GM21529 (cell line): Measurements from ENCODE around the gene ARID4A.
"Not testable (repeated sequence)": the region's sequence is repeated elsewhere in the genome, so short reads cannot be mapped to it uniquely, and the experiment has no call there.

Experiments used
- ATAC-seq: cut with Tn5 transposase; IDR thresholded peaks from one replicate; pipeline ENCODE4 v1.9.1; 2021; ENCODE audit not compliant: unreplicated experiment

The ARID4A gene

GRCh38 chr14:58353516-58354299 lies 55.4 kb downstream of the ARID4A start:
- no peak for ATAC-seq

GRCh38 chr14:58354808-58355207 lies 56.5 kb downstream of the ARID4A start:
- ATAC-seq, result no peak

- no peak for ATAC-seq
Measured at GRCh38 chr14:58356268-58356667, 57.9 kb downstream of the ARID4A start.

GRCh38 chr14:58362272-58362671 lies 63.9 kb downstream of the ARID4A start:
- ATAC-seq, result not testable (repeated sequence)

GRCh38 chr14:58362798-58363412 lies 64.5 kb downstream of the ARID4A start:
- no peak for ATAC-seq

- ATAC-seq, result no peak
Measured at GRCh38 chr14:58364316-58364715, 66.0 kb downstream of the ARID4A start.

- ATAC-seq, result no peak
Measured at GRCh38 chr14:58367296-58367695, 68.9 kb downstream of the ARID4A start.

- no peak for ATAC-seq
Measured at GRCh38 chr14:58368956-58369355, 70.6 kb downstream of the ARID4A start.

- no peak for ATAC-seq
Measured at GRCh38 chr14:58376791-58377190, 78.4 kb downstream of the ARID4A start.

- no peak for ATAC-seq
Measured at GRCh38 chr14:58390830-58391229, 92.5 kb downstream of the ARID4A start.

GRCh38 chr14:58395562-58395811 lies 97.1 kb downstream of the ARID4A start:
- ATAC-seq, result no peak

- peak; percentile 95 for ATAC-seq
Measured at GRCh38 chr14:58395812-58396788, 97.7 kb downstream of the ARID4A start, which contains the start of gene TOMM20L. Gene TOMM20L, plus strand, starts transcription at chr14:58395930. Its CDS starts 28 bp downstream, at chr14:58395958.

GRCh38 chr14:58397156-58397555 lies 98.8 kb downstream of the ARID4A start:
- no peak for ATAC-seq

GRCh38 chr14:58398495-58398894 lies 100.1 kb downstream of the ARID4A start:
- ATAC-seq, result no peak

GRCh38 chr14:58398895-58399294 lies 100.5 kb downstream of the ARID4A start:
- no peak for ATAC-seq

GRCh38 chr14:58401587-58401986 lies 103.2 kb downstream of the ARID4A start:
- ATAC-seq, result no peak

GRCh38 chr14:58408681-58409215 lies 110.4 kb downstream of the ARID4A start:
- ATAC-seq, result no peak

- no peak for ATAC-seq
Measured at GRCh38 chr14:58414845-58415244, 116.5 kb downstream of the ARID4A start.

- no peak for ATAC-seq
Measured at GRCh38 chr14:58415636-58416547, 117.5 kb downstream of the ARID4A start.

GRCh38 chr14:58416934-58417333 lies 118.6 kb downstream of the ARID4A start:
- not testable (repeated sequence) for ATAC-seq
